GM21723 (cell line): ENCODE results near the gene HGS.
"Not testable (repeated sequence)": the region's sequence is repeated elsewhere in the genome, so short reads cannot be mapped to it uniquely, and the experiment has no call there.

Experiments
- ATAC-seq: cut with Tn5 transposase; IDR thresholded peaks from one replicate; pipeline ENCODE4 v1.9.1; 2021; ENCODE audit warnings: mild to moderate bottlenecking, moderate library complexity; ENCODE audit not compliant: unreplicated experiment

The HGS gene

DNA sequence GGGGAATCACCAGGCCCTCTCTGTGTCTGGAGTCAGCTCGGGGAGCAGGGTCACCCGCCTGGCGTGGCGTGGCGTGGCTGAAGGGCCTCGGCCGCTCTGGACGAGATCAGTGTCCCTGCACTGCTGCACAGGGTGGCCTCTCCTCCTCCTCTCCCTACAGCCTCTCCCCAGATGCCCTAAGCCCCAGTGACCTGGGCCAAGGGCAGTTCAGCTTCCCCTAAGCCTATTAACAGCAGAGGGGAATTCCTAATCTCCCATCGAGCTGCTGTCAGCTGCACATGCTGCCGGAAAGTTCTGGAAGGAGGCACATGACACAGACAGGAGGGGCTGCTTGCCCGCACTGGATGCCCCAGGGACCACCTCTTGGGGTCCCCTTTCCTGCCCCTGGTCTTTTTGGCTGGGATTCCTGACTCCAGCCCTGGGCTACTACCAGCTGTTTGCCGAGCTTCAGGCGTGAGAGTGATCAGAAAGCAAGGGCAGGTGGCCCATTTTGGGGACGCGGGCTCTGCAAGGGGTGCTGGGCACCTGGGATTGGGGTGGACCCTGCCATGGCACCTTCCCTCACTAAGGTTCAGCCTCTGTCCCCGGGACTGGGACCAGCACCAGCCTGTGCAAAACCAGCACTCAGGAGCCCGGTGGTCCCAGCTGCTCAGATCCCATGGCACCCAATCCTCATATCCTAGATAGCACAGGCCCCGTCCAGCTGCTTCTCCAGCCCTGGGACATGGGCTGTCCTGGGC lies 28.3 kb upstream of the HGS start:
- no peak for ATAC-seq

- ATAC-seq, result no peak
Measured at GRCh38 chr17:81656118-81656743, 27.6 kb upstream of the HGS start, which contains the start of gene PDE6G. TSS of gene PDE6G (minus strand) at chr17:81656542. CDS start at chr17:81653305, 3,237 bp downstream.

GRCh38 chr17:81656835-81657234 lies 27.0 kb upstream of the HGS start:
- ATAC-seq, result no peak

- no peak for ATAC-seq
Measured at GRCh38 chr17:81659038-81659437, 24.8 kb upstream of the HGS start.

- no peak for ATAC-seq
Measured at GRCh38 chr17:81660441-81660840, 23.4 kb upstream of the HGS start.

GRCh38 chr17:81662002-81662401 lies 21.8 kb upstream of the HGS start:
- ATAC-seq, result no peak

DNA sequence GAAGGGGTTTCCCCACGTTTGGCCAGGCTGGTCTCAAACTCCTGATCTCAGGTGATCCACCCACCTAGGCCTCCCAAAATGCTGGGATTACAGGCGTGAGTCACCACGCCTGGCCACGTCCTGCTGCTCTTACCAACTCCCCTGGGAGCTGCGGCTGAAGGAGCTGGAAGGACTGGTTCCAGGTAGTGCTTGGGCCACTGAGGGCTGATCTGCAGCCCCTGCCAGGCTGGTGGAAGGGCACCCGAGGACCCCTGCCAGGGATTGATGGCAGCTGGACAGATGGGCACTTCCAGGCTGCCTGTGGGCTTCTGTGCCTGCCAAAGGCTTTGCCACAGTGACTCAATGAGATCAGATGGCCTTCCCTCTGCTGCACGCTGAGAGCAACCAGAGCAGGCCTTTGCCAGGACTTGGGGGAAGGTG lies 19.8 kb upstream of the HGS start:
- no peak for ATAC-seq

GRCh38 chr17:81665205-81666091 lies 18.4 kb upstream of the HGS start:
- peak; percentile 17 for ATAC-seq

DNA sequence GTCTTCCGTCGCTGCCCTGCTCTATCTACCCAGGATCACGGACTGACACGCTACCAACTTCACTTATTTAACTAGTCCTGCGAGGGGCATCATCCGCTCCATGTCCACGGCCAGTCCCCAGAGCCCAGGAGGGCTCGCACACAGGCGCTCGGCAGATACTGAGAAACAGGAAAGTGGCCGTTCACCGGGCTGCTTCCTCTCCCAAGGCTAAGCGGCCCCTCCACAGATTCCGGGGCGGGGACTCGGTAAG lies 17.8 kb upstream of the HGS start:
- no peak for ATAC-seq

DNA sequence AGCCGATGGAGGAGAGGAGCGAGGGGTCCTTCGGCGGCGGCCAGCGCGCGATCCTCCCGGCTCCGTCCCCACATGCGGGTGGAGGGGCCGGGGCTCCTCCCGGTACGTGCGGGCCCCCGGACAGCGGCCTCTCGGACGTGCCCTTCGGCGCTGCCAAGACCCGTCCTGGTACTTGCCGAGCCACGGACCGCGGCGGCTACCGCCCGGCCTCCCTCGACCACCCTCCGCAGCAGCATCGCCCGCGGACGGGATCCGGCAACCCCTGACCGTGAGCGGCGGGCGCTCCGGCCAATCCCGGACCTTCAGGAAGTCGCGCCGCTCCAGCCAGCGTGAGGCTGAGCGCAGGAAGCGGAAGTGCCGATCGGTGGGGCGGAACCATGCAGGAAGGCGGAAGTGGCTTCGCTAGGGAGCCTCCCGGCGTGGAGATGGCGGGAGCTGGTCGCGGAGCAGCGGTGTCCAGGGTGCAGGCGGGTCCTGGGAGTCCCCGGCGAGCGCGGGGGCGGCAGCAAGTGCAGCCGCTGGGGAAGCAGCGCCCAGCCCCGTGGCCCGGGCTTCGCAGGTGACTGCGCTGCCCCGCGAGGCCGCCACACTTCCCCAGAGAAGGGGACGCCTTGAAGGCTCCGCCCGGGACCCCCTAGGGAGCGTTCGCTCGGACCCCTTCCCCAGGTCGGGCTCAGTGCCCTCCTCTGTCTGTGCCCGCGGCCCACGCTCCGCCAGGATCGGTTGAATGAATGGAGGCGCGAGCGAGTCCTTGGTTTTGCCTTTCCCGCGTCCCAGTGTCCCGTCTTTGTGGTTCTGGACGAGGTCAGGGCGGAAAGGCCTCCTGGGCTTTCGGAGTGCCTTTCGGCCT lies 17.2 kb upstream of the HGS start, which contains the start of the genes CCDC137 and OXLD1:
TSS of gene CCDC137 (plus strand) at position 396 of the 850 bp plus-strand sequence. CDS start at position 426, 30 bp downstream.
TSS of gene OXLD1 (minus strand) at position 264 of the 850 bp plus-strand sequence. CDS start at position 236, 28 bp downstream.
- ATAC-seq, result peak; percentile 86

GRCh38 chr17:81667754-81668153 lies 16.1 kb upstream of the HGS start:
- no peak for ATAC-seq

DNA sequence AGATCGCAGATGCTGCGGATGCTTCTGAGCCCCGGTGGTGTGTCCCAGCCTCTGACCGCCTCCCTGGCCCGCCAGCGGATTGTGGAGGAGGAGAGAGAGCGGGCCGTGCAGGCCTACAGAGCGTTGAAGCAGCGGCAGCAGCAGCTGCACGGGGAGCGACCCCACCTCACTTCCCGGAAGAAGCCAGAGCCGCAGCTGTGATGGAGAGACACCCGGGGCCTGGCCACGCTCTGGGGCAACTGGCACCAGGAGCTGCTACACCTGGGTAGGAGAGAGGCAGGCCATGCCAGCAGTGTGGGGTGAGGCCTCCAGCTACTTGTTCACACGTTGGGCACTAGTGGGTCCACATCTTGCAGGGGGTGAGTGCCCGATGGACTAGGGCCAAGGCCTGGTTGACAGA lies 11.3 kb upstream of the HGS start:
- ATAC-seq, result no peak

DNA sequence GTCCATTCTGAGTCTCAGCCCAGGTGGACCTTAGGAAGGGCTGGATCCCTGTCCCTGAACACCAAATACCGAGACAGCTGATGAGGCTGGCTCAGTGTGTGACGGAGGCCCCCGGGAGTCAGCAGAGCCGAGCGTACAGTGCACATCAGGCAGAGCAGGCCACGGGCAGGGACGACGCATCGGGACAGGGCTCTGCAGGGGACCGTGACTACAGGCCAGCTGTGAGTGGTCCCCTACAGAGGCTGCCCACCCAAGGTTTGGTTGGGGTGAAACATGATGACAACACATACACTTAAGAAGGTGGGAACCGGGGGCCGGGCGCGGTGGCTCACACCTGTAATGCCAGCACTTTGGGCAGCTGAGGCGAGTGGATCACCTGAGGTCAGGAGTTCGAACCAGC lies 10.9 kb upstream of the HGS start:
- no peak for ATAC-seq

DNA sequence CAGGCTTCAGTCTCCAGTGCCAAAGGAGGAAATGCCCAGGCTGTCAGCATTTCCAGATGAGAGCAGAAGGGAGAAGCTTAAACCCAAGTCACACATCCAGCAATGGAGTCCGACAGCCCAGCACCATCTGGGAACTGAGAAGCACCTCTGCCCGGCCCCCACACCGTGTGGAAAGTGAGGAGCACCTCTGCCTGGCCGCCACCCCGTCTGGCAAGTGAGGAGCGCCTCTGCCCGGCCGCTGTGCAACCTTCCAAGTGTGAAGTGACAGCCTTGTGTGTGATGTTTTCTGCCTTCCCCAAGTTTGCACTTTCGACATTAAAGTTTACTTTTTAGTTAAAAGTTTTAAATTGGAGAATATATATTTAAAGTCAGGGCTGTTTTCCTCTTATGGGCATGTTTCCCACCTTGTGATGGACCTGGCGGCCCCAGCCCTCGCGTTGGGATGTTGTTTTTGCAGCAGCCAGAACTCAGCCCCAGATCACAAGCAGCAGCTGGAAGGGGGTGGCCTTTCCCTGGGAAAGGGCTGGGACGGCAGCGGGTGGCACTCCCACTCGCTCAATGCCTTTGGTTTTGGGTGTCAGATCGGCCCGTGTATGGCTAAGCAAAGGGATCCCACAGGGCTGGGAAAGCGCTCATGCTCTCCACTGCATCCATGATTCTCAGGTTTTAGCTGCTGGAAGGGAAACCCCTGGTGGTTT lies 10.1 kb upstream of the HGS start:
- ATAC-seq, result no peak

DNA sequence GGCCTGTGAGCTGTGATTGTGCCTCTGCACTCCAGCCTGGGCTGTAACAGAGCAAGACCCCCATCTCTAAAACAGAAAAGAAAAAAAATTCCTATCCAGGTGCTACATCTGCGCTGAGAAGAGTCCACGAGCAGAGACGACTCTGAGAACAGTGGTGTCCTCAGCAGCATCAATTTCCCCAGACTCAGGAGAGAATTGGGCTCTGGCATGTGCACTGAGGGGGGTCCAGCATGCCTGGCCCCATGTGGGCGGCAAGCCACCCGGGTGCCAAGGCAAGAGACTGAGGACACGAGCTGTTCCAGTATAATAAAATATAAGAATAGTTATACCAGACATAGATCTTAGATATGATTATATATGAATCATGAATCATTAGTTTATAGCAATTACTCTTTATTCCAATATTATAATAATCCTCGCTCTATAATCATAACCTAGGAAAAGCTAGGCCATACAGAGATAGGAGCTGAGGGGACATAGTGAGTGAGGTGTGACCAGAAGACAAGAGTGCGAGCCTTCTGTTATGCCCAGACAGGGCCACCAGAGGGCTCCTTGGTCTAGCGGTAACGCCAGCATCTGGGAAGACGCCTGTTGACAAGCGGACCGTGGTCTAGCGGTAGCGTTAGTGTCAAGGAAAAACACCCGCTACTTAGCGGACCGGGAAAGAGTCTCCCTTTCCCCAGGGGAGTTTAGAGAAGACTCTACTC lies 8.1 kb upstream of the HGS start:
- ATAC-seq, result not testable (repeated sequence)

GRCh38 chr17:81676906-81677305 lies 6.9 kb upstream of the HGS start:
- no peak for ATAC-seq

DNA sequence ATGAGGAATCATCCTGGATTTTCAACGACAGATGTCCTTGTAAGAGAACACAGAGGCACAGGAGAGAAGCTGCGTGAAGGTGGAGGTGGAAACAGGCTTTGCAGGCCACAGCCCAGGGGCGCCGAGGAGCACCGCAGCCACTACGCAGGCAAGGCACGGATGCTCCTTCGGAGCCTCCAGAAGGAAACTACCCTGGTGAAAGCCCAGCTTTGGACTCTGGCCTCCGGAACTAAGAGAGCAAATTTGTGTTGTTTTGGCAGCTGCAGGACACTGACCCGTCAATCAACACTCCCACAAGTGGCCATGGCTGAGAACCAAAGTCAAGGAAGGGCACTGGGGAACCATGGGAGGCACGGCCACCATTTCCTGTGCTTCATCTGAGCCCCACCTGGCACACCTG lies 3.7 kb upstream of the HGS start:
- no peak for ATAC-seq

GRCh38 chr17:81681672-81682071 lies 2.1 kb upstream of the HGS start:
- no peak for ATAC-seq

DNA sequence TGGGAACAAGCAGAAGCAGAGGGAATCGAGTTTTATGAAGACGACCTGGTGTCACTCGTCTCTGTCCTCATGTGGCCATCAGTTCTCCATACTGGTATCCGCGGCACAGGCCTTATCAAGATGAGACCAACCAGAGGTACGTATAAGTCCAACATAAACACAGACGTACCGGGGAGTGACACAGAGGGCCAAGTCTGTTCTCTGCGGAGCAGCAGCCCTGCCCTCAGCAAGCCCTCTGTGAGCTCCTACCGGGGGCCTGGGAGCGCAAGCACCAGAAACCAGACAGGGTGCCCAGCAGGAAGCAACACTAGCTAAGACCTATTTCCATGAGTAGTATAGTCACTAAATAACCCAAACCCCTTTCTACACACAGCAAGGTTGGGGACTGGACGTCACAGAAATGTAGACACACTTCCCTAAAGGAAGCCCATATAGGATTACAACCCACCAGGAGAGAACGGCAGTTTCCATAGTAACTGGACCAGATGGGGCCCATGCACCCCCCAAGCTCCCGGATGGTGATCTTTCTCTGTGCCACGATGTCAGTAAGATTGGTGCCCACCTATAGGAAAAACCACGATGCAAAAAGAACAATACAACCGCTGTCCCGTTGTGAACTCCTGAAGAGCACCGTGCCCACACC lies 1.1 kb upstream of the HGS start:
- ATAC-seq, result no peak
